HEK293 (cell line): Measurements from ENCODE around the gene ZSCAN9.
A peak's percentile ranks its signal among the peaks of the same experiment; 100 is the strongest.

ENCODE experiments used
- CTCF ChIA-PET: fragments of 350-600 bp; formaldehyde crosslinking; extraction: SDS; loops from one replicate; lab custom pipeline; 2021; ENCODE audit warnings: antibody characterized with exemption; lab: Yijun Ruan, JAX
- POLR2A ChIA-PET: fragments of 300-600 bp; formaldehyde crosslinking; extraction: SDS; loops from one replicate; lab custom pipeline; 2020; ENCODE audit warnings: antibody characterized with exemption, inconsistent platforms; lab: Yijun Ruan, JAX
- H3K27ac ChIP-seq: fragments of 200-500 bp; sonication (Bioruptor generic); 2 replicates; pipeline ENCODE4 v1.5.1; 2014; ENCODE audit warnings: low read depth, low read length, control low read depth, inconsistent platforms; ENCODE audit errors: extremely low read depth
- H3K36me3 ChIP-seq, 2 experiments: fragments of 200-500 bp in 1 of 2; sonication (Bioruptor generic) in 1 of 2; 1 replicate in 1 of 2; 2 replicates in 1 of 2; pipeline ENCODE4 v1.5.1; 2014 to 2017; ENCODE audit warnings: inconsistent platforms in 2 of 2, low read length in 2 of 2; ENCODE audit not compliant: control insufficient read depth in 2 of 2, insufficient read depth in 1 of 2
- H3K4me1 ChIP-seq: fragments of 200-500 bp; sonication (Bioruptor generic); 2 replicates; pipeline ENCODE4 v1.5.1; 2014; ENCODE audit warnings: mild to moderate bottlenecking, low read length, inconsistent platforms; ENCODE audit not compliant: control insufficient read depth, insufficient read depth
- H3K4me3 ChIP-seq: 2 replicates; pipeline ENCODE4 v1.5.1; 2011; ENCODE audit warnings: low read depth, mild to moderate bottlenecking, control low read depth, low read length, moderate library complexity
- H3K9me3 ChIP-seq: fragments of 200-500 bp; sonication (Bioruptor generic); 2 replicates; pipeline ENCODE4 v1.5.1; 2014; ENCODE audit warnings: low read depth, low read length, inconsistent platforms; ENCODE audit not compliant: control insufficient read depth, insufficient read depth
- ATF2 ChIP-seq: fragments of 450-650 bp; formaldehyde crosslinking; IDR thresholded peaks from 2 replicates; pipeline ENCODE4 v1.5.1; 2016; ENCODE audit warnings: missing biosample characterization, missing genetic modification characterization, low read depth
- GLIS1 ChIP-seq: fragments of 450-650 bp; formaldehyde crosslinking; IDR thresholded peaks from 2 replicates; pipeline ENCODE4 v1.5.1; 2016; ENCODE audit warnings: missing biosample characterization, missing genetic modification characterization
- KLF8 ChIP-seq: fragments of 450-650 bp; formaldehyde crosslinking; IDR thresholded peaks from 2 replicates; pipeline ENCODE4 v1.5.1; 2016; ENCODE audit warnings: missing biosample characterization, missing genetic modification characterization
- MEIS1 ChIP-seq: sonication (generic); formaldehyde crosslinking; IDR thresholded peaks from 2 replicates; pipeline ENCODE4 v1.8.1; 2022; ENCODE audit warnings: missing genetic modification reagents, mild to moderate bottlenecking, borderline replicate concordance
- TCF7L2 ChIP-seq: IDR thresholded peaks from 2 replicates; pipeline ENCODE4 v1.6.1; 2011; ENCODE audit warnings: low read depth, mild to moderate bottlenecking, inconsistent platforms, low read length, moderate library complexity, borderline replicate concordance
- YY2 ChIP-seq: fragments of 450-650 bp; formaldehyde crosslinking; IDR thresholded peaks from 2 replicates; pipeline ENCODE4 v1.5.1; 2016; ENCODE audit warnings: missing biosample characterization, missing genetic modification characterization
- ZBTB48 ChIP-seq: fragments of 450-650 bp; formaldehyde crosslinking; IDR thresholded peaks from 2 replicates; pipeline ENCODE4 v1.5.1; 2016; ENCODE audit warnings: missing biosample characterization, missing genetic modification characterization
- ZBTB6 ChIP-seq: fragments of 450-650 bp; formaldehyde crosslinking; IDR thresholded peaks from 2 replicates; pipeline ENCODE4 v1.5.1; 2017; ENCODE audit warnings: missing biosample characterization, missing genetic modification characterization
- ZNF174 ChIP-seq: fragments of 450-650 bp; formaldehyde crosslinking; IDR thresholded peaks from 2 replicates; pipeline ENCODE4 v1.5.0; 2017; ENCODE audit warnings: missing biosample characterization, mild to moderate bottlenecking, missing genetic modification characterization
- ZNF221 ChIP-seq: fragments of 450-650 bp; formaldehyde crosslinking; IDR thresholded peaks from 2 replicates; pipeline ENCODE4 v1.5.1; 2017; ENCODE audit warnings: missing biosample characterization, missing genetic modification characterization, borderline replicate concordance
- ZNF280C ChIP-seq: fragments of 450-650 bp; formaldehyde crosslinking; IDR thresholded peaks from 2 replicates; pipeline ENCODE4 v1.5.1; 2016; ENCODE audit warnings: missing biosample characterization, missing genetic modification characterization
- ZNF366 ChIP-seq: fragments of 450-650 bp; formaldehyde crosslinking; conservative IDR thresholded peaks from 2 replicates; pipeline ENCODE4 v1.5.1; 2016; ENCODE audit warnings: missing biosample characterization, missing genetic modification characterization
- ZNF394 ChIP-seq: fragments of 450-650 bp; formaldehyde crosslinking; IDR thresholded peaks from 2 replicates; pipeline ENCODE4 v1.5.1; 2016; ENCODE audit warnings: missing biosample characterization, missing genetic modification characterization, mild to moderate bottlenecking, moderate library complexity, borderline replicate concordance
- ZNF416 ChIP-seq: fragments of 450-650 bp; formaldehyde crosslinking; IDR thresholded peaks from 2 replicates; pipeline ENCODE4 v1.5.1; 2016; ENCODE audit warnings: missing biosample characterization, missing genetic modification characterization
- ZNF510 ChIP-seq: fragments of 450-650 bp; formaldehyde crosslinking; IDR thresholded peaks from 2 replicates; pipeline ENCODE4 v1.5.1; 2018; ENCODE audit warnings: mild to moderate bottlenecking, missing genetic modification characterization, missing biosample characterization; ENCODE audit not compliant: insufficient replicate concordance
- ZNF558 ChIP-seq: fragments of 450-650 bp; formaldehyde crosslinking; IDR thresholded peaks from 2 replicates; pipeline ENCODE4 v1.5.1; 2016; ENCODE audit warnings: missing biosample characterization, missing genetic modification characterization
- ZNF585B ChIP-seq: fragments of 450-650 bp; formaldehyde crosslinking; IDR thresholded peaks from 2 replicates; pipeline ENCODE4 v1.5.1; 2016; ENCODE audit warnings: missing biosample characterization, missing genetic modification characterization
- ZNF600 ChIP-seq: fragments of 450-650 bp; formaldehyde crosslinking; IDR thresholded peaks from 2 replicates; pipeline ENCODE4 v1.5.1; 2016; ENCODE audit warnings: missing biosample characterization, missing genetic modification characterization
- ZNF626 ChIP-seq: fragments of 450-650 bp; sonication (Bioruptor Pico); formaldehyde crosslinking; IDR thresholded peaks from 2 replicates; pipeline ENCODE4 v1.5.1; 2018; ENCODE audit warnings: missing biosample characterization, missing genetic modification characterization, inconsistent platforms
- ZNF639 ChIP-seq: fragments of 450-650 bp; formaldehyde crosslinking; IDR thresholded peaks from 2 replicates; pipeline ENCODE4 v1.5.1; 2016; ENCODE audit warnings: missing biosample characterization, missing genetic modification characterization
- ZNF660 ChIP-seq: fragments of 450-650 bp; IDR thresholded peaks from 2 replicates; pipeline ENCODE4 v1.5.1; 2018; ENCODE audit warnings: missing biosample characterization, mild to moderate bottlenecking, missing genetic modification characterization
- ZNF76 ChIP-seq: fragments of 450-650 bp; formaldehyde crosslinking; IDR thresholded peaks from 2 replicates; pipeline ENCODE4; 2016; ENCODE audit warnings: low read depth, missing biosample characterization, missing genetic modification characterization, borderline replicate concordance
- ZNF791 ChIP-seq: fragments of 450-650 bp; formaldehyde crosslinking; IDR thresholded peaks from 2 replicates; pipeline ENCODE4 v1.5.1; 2016; ENCODE audit warnings: missing biosample characterization, missing genetic modification characterization
- ZNF837 ChIP-seq: fragments of 450-650 bp; formaldehyde crosslinking; IDR thresholded peaks from 2 replicates; pipeline ENCODE4 v1.5.1; 2016; ENCODE audit warnings: missing biosample characterization, missing genetic modification characterization
- ZSCAN5A ChIP-seq: fragments of 450-650 bp; formaldehyde crosslinking; IDR thresholded peaks from 2 replicates; pipeline ENCODE4 v1.5.1; 2016; ENCODE audit warnings: missing biosample characterization, missing genetic modification characterization
- ZXDB ChIP-seq: fragments of 450-650 bp; formaldehyde crosslinking; IDR thresholded peaks from 2 replicates; pipeline ENCODE4 v1.5.1; 2016; ENCODE audit warnings: missing biosample characterization, missing genetic modification characterization

ZSCAN9 gene

GRCh38 chr6:28207510-28208110 is 17.5 kb upstream of the ZSCAN9 start (continued):
- TF ChIP-seq ZNF394 (peak; percentile 82), ZNF510 (tag by site-specific recombination) (no peak), TCF7L2 (no peak), ZNF791 (tag by site-specific recombination) (no peak), ZNF585B (tag by site-specific recombination) (no peak), ZNF660 (peak; percentile 68), ZNF558 (tag by site-specific recombination) (no peak), ATF2 (tag by site-specific recombination) (peak; percentile 27), ZBTB48 (tag by site-specific recombination) (0 out of 2 replicates have a peak, but pooled peaks have one; percentile 11), ZSCAN5A (tag by site-specific recombination) (no peak), ZNF221 (tag by site-specific recombination) (no peak), ZNF626 (tag by site-specific recombination) (no peak), ZNF837 (no peak)

GRCh38 chr6:28208111-28208659 is 16.9 kb upstream of the ZSCAN9 start:
- Histone ChIP-seq H3K4me3 (peak overlapping the region; percentile 41), H3K4me1 (no peaks in the 10 kb centered on the region), H3K36me3 (no peaks in the 10 kb centered on the region), H3K9me3 (no peaks in the 10 kb centered on the region), H3K27ac (peak overlapping the region; percentile 22; the same call in 1 of the 2 replicates)
- ChIA-PET POLR2A (interaction anchor here (0.5 to 1.6 kb wide), 5 partner anchors 10 to 144 kb away, joined by 3 to 10 read pairs (median 6); partner anchors contain the start of gene ZKSCAN8), CTCF (interaction anchor here (0.6 kb wide), 1 partner anchor 39 kb away, joined by 3 read pairs; no protein-coding TSS in a partner anchor)
- no peak for TF ChIP-seq ZBTB6
- no peak; the same call in 1 of the 2 replicates for TF ChIP-seq ZNF600
- no peak for TF ChIP-seq ZNF174 (tag by site-specific recombination)
- TF ChIP-seq ZNF76 (tag by site-specific recombination), result no peak
- TF ChIP-seq GLIS1 (tag by site-specific recombination), result no peak
- 0 out of 2 replicates have a peak, but pooled peaks have one; percentile 28 for TF ChIP-seq ZNF639 (tag by site-specific recombination)
- TF ChIP-seq KLF8 (tag by site-specific recombination), result no peak
- TF ChIP-seq ZNF366 (tag by site-specific recombination), result no peak
- no peak for TF ChIP-seq ZNF280C (tag by site-specific recombination)
- 0 out of 2 replicates have a peak, but pooled peaks have one; percentile 31 for TF ChIP-seq ZXDB (tag by site-specific recombination)
- TF ChIP-seq ZBTB48 (tag by site-specific recombination), result no peak
- no peak for TF ChIP-seq ZNF416
- TF ChIP-seq MEIS1, result no peak
- no peak for TF ChIP-seq ZNF626 (tag by site-specific recombination)
- no peak for TF ChIP-seq YY2 (tag by site-specific recombination)
